8988T (cell line): ENCODE measurements around the gene PRMT9.
A peak's percentile ranks its signal among the peaks of the same experiment; 100 is the strongest.

Experiments
- DNase-seq: peaks from one replicate; pipeline ENCODE4 v3.0.0; 2011

PRMT9 gene

DNA sequence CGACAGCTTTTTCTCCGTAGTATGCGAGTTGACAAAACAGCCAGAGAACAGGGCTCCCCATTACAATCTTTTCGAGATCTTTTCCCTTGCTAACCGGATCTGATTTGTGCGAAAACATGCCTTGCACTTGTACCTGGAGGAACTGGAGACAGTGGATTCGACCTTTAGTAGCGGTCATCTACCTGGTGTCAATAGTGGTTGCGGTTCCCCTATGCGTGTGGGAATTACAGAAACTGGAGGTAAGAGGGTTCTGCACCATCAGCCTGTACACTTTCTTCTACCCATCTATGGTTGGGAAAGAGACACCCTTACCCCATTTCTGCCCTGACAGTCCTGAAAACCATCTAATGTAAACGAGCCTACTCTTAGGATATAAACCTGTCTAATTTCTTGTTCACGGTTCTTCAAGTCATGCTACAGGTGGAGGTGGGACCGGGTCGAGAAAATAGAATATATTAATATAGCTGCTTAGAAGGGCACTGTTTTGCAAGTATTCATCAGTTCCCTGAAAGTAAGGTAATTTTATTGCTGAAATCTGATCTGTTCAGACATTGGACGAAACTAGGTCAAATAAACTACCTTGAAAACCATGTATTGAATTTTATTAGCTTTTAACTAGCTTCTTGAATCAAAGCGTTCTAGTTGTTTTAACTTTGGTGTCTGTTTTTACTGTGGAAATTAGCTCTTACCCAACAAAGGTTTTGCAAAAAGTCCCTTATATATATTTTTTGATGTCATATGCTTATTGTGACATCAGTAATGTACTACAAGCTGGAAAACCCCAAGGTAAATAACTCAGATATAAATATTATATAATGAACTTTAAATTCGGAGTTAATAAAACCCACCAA lies 65.9 kb downstream of the PRMT9 start:
- no peak for DNase-seq

DNA sequence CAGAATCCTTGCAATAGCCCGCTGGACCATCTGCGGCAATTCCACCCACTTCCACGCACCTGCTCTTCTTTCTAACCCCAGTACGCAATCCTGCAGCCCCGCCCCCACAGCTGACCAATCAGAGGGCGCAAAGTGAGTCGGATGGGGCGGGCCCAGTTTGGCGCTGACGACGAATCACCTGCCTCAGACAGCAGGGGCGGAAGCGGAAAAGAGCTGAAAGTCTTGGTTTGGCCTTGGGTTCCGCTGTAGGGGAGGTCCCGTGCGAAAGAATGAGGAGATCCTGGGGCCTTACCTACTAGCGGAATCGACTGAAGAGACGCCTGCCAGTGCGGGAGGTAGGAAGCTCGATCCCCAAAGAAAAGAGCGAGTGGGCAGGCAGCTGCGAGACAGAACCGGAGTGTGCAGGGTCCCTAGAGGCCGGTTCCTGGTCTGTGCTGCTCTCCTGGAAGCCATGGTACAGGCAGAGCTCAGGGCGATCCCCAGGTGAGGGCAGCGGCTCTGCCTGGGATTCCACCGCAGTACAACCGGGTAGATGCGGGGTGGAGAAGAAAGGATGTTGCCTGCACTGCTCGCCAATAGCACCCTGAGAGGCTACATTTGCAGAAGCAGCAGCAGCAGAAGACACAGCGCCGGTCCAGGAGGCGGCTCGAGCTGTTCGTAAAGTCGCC lies 66.7 kb downstream of the PRMT9 start, which contains the start of gene TMEM184C:
TMEM184C (plus strand) TSS at position 225 of the 668 bp plus-strand sequence. CDS start 560 bp downstream, outside the sequence.
- peak; percentile 39 for DNase-seq

DNA sequence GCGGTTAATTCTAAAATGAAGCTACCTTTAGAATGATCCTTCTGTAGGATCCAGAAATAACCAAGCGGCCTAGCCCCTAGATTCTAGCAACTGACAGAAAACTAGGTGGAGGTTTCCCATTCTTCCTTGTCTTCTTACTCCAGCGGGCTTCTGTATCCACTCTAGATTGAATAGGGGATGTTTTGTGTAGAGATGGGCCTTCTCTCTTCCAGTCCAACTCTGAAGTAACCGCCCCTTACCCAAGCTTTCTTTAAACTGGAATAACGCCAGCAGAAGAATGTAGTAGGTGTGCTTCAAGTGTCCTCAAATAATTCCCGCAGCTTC lies 67.2 kb downstream of the PRMT9 start:
- no peak for DNase-seq

DNA sequence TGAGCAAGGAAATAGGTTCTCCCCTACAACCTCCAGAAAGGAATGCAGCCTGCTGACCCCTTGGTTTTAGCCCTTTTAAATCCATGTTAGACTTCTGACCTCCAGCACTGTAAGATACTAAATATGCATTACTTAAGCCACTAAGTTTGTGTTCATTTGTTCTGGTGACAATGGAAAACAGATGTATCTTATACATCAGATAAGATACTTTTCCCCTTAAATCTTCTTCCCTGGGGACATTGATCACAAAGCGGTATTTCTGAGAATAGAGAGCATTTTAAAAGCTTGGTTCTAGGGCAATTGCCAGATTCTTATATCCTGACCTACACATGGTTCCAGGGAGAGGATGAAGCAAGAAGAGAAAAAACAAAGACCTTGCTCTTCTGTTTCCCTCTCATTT lies 73.3 kb downstream of the PRMT9 start:
- DNase-seq = no peak

- no peak for DNase-seq
Measured at GRCh38 chr4:147607471-147607870, 76.5 kb downstream of the PRMT9 start.

DNA sequence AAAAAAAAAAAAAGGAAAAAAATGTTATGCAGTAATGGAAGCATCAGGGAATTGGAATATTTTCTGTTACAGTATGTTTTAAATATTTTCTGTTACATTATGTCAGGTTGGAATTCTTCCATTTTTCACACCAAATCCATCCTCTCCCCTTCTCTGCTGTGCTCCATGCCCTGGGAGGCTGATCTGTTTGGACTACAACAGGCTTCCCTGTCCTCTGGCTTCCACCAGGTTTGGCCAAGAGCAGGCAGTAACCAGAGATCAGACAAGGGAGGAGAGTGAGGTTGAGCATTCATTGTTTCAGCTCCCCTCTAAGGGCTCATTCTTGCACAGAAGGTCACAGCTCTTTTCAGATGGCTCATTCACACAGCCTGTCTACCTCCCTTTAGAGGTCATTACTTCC lies 78.5 kb downstream of the PRMT9 start:
- no peak for DNase-seq

- DNase-seq = no peak
Measured at GRCh38 chr4:147599769-147600168, 84.2 kb downstream of the PRMT9 start.

DNA sequence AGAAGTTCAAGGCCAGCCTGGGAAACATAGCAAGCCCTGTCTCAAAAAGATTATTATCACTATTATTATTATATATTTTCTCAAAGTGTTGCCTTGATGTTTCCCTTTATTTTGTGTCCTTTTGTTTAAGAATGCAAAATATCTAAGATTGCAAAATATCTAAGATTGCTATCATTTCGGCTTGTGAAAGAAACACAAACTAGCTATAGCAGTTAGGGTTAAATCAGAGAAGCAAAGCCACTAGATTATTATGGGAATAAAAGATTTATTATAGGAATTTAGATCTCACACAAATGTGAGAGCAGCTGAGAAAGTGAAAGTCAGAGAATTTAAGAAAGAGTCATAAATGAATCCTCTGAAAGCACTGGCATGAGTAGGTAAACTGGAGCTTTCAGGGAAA lies 84.8 kb downstream of the PRMT9 start:
- DNase-seq = no peak

DNA sequence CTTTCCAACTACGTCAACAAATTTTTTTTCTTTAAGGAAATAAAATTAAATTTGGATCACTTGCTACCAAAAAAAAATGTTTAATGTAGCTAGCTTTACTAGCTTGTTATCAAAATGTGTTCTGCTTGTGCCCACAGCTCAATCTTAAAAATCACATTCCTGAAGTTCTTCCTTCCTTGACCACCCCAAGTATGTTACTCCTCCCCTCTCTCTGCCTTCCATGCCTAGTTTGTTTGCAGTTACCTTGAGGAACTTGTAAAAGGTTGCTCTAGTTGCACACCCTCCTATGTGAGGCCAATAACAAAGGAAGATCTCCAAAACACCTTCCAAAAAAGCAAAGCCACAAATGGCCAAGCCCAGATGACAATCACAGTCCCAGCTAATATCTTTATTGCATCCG lies 86.4 kb downstream of the PRMT9 start:
- DNase-seq = no peak

DNA sequence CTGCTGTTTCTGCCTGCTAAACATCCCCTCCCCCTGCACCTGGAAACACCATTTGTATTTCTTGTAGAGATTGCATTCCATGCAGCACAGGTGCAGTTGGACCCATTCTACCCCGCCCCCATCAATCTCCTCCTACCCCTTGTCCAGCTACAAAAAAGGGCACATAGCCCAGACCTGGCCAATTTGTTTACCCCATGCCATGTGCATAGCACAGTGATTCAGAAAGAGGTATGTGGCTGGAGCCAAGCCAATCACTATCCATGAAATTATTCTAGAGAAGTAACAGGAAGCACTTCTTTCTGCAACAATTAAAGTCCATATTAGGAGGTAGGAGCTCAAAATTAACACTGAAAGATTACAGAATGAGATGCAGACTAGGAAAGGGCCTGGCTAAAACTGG lies 87.0 kb downstream of the PRMT9 start:
- no peak for DNase-seq

- no peak for DNase-seq
Measured at GRCh38 chr4:147596377-147596776, 87.6 kb downstream of the PRMT9 start.

GRCh38 chr4:147594578-147594977 lies 89.4 kb downstream of the PRMT9 start:
- no peak for DNase-seq

GRCh38 chr4:147594107-147594506 lies 89.9 kb downstream of the PRMT9 start:
- no peak for DNase-seq

GRCh38 chr4:147591106-147591505 lies 92.9 kb downstream of the PRMT9 start:
- no peak for DNase-seq

- no peak for DNase-seq
Measured at GRCh38 chr4:147590249-147590920, 93.6 kb downstream of the PRMT9 start.

DNA sequence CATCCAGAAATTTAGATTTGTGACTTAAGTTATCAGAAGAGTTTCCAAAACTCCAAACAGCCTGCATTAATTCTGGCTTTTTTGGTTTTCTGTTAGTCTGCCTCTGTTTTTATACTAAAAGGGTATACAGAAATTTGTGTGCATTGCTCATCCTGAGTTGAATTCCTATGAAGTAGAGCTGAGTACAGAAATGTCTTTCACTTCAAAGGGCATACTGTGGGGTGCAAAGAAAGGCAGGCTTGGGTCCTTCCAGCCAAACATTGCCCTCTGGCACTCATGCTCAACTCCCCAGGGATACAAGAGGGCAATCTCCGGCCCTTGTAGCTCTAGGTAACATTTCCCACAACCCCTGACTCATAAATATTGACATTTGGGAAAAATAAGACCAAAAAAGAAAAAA lies 94.4 kb downstream of the PRMT9 start:
- no peak for DNase-seq
